GM19099 (cell line): ENCODE results near the gene TAF4B.

Experiments used
- POLR2A ChIP-seq: IDR thresholded peaks from 3 replicates; pipeline ENCODE4 v1.6.1; 2011; ENCODE audit warnings: low read depth; ENCODE audit not compliant: insufficient read length; ENCODE audit errors: extremely low read depth

The TAF4B gene

GRCh38 chr18:26397019-26397418, 170.8 kb downstream of the TAF4B start:
- TF ChIP-seq POLR2A = no peak

GRCh38 chr18:26403491-26403890, 177.2 kb downstream of the TAF4B start:
- no peak for TF ChIP-seq POLR2A

- TF ChIP-seq POLR2A = no peak
These were observed 179.1 kb downstream of the TAF4B start for GRCh38 chr18:26405190-26405801.

- TF ChIP-seq POLR2A = no peak
These were observed 180.1 kb downstream of the TAF4B start for GRCh38 chr18:26406324-26406723.

GRCh38 chr18:26406854-26407517, 180.7 kb downstream of the TAF4B start:
- no peak for TF ChIP-seq POLR2A

- TF ChIP-seq POLR2A = no peak
These were observed 181.7 kb downstream of the TAF4B start for GRCh38 chr18:26407736-26408601.

GRCh38 chr18:26409091-26409490, 182.8 kb downstream of the TAF4B start:
- TF ChIP-seq POLR2A = no peak

GRCh38 chr18:26414901-26415440, 188.7 kb downstream of the TAF4B start:
- no peak for TF ChIP-seq POLR2A

- TF ChIP-seq POLR2A = no peak
These were observed 189.4 kb downstream of the TAF4B start for GRCh38 chr18:26415631-26416030.

GRCh38 chr18:26416652-26417150, 190.5 kb downstream of the TAF4B start:
- no peak for TF ChIP-seq POLR2A

- TF ChIP-seq POLR2A = no peak
These were observed 190.9 kb downstream of the TAF4B start for GRCh38 chr18:26417190-26417589.

- no peak for TF ChIP-seq POLR2A
These were observed 192.0 kb downstream of the TAF4B start for GRCh38 chr18:26418225-26418624.

- no peak for TF ChIP-seq POLR2A
These were observed 193.5 kb downstream of the TAF4B start for GRCh38 chr18:26419746-26420145.

GRCh38 chr18:26421503-26421902, 195.3 kb downstream of the TAF4B start:
- TF ChIP-seq POLR2A = no peak

GRCh38 chr18:26421931-26422330, 195.7 kb downstream of the TAF4B start:
- TF ChIP-seq POLR2A = no peak

GRCh38 chr18:26422472-26423162, 196.4 kb downstream of the TAF4B start:
- TF ChIP-seq POLR2A = no peak
